ENCODE measurements around the gene SCYGR2. TPM values are rescaled to one million over a fixed set of nuclear protein-coding genes. Genes with fewer than 3 reads are reported as not detected.

Gene SCYGR2
- total RNA-seq, 2 donors from 2014 or later, result not detected

GRCh38 chr2:227570615-227571014 is 28.1 kb upstream of the SCYGR2 start:
- H3K27me3 ChIP-seq, result no peaks in the 10 kb centered on the region
- intact Hi-C loops (cut with DNase I), result no loop called here
- no peak for TF ChIP-seq CTCF (IDR thresholded peaks at IDR 0.05)

DNA sequence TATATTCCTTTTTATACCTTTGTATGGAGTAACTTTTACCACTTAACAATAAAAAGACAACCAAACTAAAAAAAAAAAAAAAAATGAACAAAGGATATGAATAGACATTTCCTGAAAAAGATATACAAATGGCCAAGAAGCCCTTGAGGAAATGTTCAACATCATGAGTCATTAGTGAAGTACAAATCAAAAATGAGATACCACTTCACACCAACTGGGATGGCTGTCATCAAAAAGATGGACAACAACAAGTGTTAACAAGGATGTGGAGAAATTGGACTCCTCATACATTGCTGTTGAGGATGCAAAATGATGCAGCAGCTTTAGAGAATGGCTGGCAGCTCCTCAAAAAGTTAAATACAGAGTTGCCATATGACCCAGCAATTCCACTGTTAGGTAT is 22.6 kb upstream of the SCYGR2 start:
- H3K27me3 ChIP-seq, result no peaks in the 10 kb centered on the region
- intact Hi-C loops (cut with DNase I), result no loop called here
- no peak overlapping the region for H3K4me3 ChIP-seq
- H3K9me3 ChIP-seq, result no peaks in the 10 kb centered on the region
- no peak overlapping the region for H3K9ac ChIP-seq (ENCODE audit: low read depth in 2 of 2, low read length in 2 of 2)
- DNase-seq, result no peak
- no peak for TF ChIP-seq CTCF (IDR thresholded peaks at IDR 0.05)
- no peaks in the 10 kb centered on the region for H3K36me3 ChIP-seq
- H3K27ac ChIP-seq, result no peak overlapping the region
- no peaks in the 10 kb centered on the region for H3K4me1 ChIP-seq

More at GRCh38 chr2:227570615-227571014, 28.1 kb upstream of the SCYGR2 start:
- H3K36me3 ChIP-seq, result no peaks in the 10 kb centered on the region
- H3K4me3 ChIP-seq, result no peak overlapping the region
- no peak for DNase-seq
- no peak overlapping the region for H3K9ac ChIP-seq (ENCODE audit: low read depth in 2 of 2, low read length in 2 of 2)
- no peaks in the 10 kb centered on the region for H3K9me3 ChIP-seq
- no peaks in the 10 kb centered on the region for H3K4me1 ChIP-seq
- no peak overlapping the region for H3K27ac ChIP-seq

- no peak overlapping the region for H3K4me3 ChIP-seq
- H3K36me3 ChIP-seq, result no peaks in the 10 kb centered on the region
- DNase-seq, result no peak
- no peaks in the 10 kb centered on the region for H3K4me1 ChIP-seq
- H3K9me3 ChIP-seq, result no peaks in the 10 kb centered on the region
- TF ChIP-seq CTCF (IDR thresholded peaks at IDR 0.05), result no peak
- no peak overlapping the region for H3K27ac ChIP-seq
- intact Hi-C loops (cut with DNase I), result no loop called here
- no peaks in the 10 kb centered on the region for H3K27me3 ChIP-seq
- H3K9ac ChIP-seq (ENCODE audit: low read depth in 2 of 2, low read length in 2 of 2), result no peak overlapping the region
These were observed 21.9 kb upstream of the SCYGR2 start for GRCh38 chr2:227576812-227577211.

- no peak for TF ChIP-seq CTCF (IDR thresholded peaks at IDR 0.05)
- no peaks in the 10 kb centered on the region for H3K27me3 ChIP-seq
- H3K27ac ChIP-seq, result no peak overlapping the region
- intact Hi-C loops (cut with DNase I), result no loop called here
- H3K36me3 ChIP-seq, result no peaks in the 10 kb centered on the region
- no peaks in the 10 kb centered on the region for H3K4me1 ChIP-seq
- DNase-seq, result peak; percentile 43
- H3K9me3 ChIP-seq, result no peaks in the 10 kb centered on the region
- H3K9ac ChIP-seq (ENCODE audit: low read depth in 2 of 2, low read length in 2 of 2), result peak overlapping the region in 1 of 2 donors; percentile 7
- no peak overlapping the region for H3K4me3 ChIP-seq
These were observed 21.1 kb upstream of the SCYGR2 start for GRCh38 chr2:227577555-227577954.

- intact Hi-C loops (cut with DNase I), result no loop called here
- no peaks in the 10 kb centered on the region for H3K36me3 ChIP-seq
- no peak overlapping the region for H3K4me3 ChIP-seq
- no peaks in the 10 kb centered on the region for H3K27me3 ChIP-seq
- no peaks in the 10 kb centered on the region for H3K4me1 ChIP-seq
- no peak for TF ChIP-seq CTCF (IDR thresholded peaks at IDR 0.05)
- H3K9ac ChIP-seq (ENCODE audit: low read depth in 2 of 2, low read length in 2 of 2), result no peak overlapping the region
- H3K27ac ChIP-seq, result no peak overlapping the region
- no peaks in the 10 kb centered on the region for H3K9me3 ChIP-seq
- DNase-seq, result no peak
These were observed 20.1 kb upstream of the SCYGR2 start for GRCh38 chr2:227578642-227579041.

- Histone ChIP-seq H3K27ac (no peak overlapping the region), H3K9me3 (no peaks in the 10 kb centered on the region), H3K4me3 (no peak overlapping the region), H3K9ac (ENCODE audit: low read depth in 2 of 2, low read length in 2 of 2) (no peak overlapping the region), H3K27me3 (no peaks in the 10 kb centered on the region), H3K4me1 (no peaks in the 10 kb centered on the region), H3K36me3 (no peaks in the 10 kb centered on the region)
- intact Hi-C loops (cut with DNase I), result no loop called here
- TF ChIP-seq CTCF (IDR thresholded peaks at IDR 0.05), result no peak
- DNase-seq, result no peak
These were observed 18.9 kb upstream of the SCYGR2 start for GRCh38 chr2:227579791-227580190.

All from colonic mucosa (tissue), 4 donors.